ENCODE data around the gene STAB1.

Gene STAB1

DNA sequence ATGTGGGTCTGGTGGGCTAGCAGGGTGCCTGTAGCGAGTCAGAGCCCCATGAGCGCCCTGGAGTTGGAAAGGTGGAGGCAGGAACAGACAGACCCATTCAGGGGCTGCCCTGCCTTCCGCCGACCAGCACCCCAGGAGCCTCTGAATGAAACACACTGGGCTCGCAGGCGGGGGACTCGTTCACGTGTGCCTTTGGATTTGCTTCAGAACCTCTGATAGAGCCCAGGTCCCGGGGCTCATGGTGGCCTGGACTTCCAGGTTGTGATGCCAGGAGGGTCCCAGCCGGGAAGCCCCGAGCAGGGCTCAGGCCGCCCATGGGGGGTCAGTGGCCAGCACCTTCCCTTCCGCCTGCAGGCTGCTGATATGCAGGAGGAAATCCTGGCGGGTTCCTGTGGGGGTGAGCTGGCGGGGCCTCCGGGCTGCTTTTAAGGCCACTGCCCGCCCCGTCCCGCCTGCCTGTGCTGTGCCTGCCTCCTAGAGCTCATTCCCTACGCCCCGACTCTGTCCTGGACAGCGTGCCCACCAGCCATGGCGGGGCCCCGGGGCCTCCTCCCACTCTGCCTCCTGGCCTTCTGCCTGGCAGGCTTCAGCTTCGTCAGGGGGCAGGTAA, at the start of gene STAB1:
Gene STAB1, plus strand, starts transcription at position 453 of the 610 bp plus-strand sequence. Its CDS starts 76 bp downstream, at position 529.
- no peak for DNase-seq

DNA sequence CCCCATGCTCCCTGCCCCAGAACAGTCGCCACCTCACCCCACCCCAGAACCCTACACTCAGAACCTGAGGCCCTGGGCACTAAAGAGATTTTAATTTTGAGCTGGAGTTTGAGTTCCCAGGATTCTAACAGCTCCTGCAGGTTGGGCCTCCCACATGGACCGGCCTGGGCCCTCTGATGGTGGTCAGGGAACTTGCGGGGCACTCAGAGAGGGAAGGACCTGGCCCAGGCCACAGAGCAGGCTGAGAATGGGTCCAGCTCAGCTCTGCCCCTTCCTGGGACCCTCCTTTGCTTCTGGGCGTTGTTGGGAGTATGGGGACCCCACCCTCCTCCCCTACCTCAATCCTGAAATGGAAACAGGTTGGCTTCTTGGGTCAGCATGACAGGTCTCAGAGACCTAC, 49.1 kb upstream of the STAB1 start:
- DNase-seq: no peak

GRCh38 chr3:52446631-52447511, 48.3 kb upstream of the STAB1 start:
- peak; percentile 82 for DNase-seq

DNA sequence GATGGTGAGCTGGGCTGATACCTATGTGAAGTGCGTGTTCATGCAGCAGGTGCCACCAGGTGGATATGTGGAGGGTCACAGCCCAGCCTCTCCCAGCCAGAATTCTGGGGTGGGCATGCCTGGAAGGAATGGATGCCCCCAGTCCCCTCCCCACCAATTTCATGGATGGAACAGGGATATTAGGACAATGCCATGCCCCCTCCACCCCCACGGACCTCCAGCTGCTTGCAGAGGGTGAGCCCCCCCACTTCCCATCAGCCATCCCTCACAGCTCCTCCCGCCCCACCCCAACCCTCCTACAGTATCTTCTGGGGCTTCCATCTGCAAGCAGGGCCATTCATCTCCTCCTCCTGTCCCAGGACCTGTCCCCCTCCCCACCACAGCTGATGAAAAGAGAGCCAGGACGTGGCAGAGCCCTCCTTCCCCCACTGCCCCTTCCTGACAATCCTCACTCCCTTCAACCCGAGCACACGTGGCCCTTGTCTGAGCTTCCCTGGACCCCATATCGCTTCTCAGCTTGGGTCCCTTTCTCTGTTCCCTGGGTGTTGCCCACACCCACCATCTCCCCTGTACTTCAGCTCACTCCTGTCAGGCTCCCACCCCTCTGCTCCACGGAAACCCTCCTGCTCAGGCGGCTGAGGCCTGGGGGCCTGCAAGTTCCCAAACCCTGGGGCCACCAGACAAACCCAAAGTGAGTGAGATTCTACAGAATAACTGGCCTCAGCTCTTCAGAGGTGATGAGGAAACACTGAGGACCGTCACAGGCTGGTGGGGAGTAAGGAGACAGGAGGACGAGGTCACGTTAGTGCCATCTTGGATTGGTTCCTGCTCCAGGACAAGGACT, 47.4 kb upstream of the STAB1 start:
- no peak for DNase-seq

DNA sequence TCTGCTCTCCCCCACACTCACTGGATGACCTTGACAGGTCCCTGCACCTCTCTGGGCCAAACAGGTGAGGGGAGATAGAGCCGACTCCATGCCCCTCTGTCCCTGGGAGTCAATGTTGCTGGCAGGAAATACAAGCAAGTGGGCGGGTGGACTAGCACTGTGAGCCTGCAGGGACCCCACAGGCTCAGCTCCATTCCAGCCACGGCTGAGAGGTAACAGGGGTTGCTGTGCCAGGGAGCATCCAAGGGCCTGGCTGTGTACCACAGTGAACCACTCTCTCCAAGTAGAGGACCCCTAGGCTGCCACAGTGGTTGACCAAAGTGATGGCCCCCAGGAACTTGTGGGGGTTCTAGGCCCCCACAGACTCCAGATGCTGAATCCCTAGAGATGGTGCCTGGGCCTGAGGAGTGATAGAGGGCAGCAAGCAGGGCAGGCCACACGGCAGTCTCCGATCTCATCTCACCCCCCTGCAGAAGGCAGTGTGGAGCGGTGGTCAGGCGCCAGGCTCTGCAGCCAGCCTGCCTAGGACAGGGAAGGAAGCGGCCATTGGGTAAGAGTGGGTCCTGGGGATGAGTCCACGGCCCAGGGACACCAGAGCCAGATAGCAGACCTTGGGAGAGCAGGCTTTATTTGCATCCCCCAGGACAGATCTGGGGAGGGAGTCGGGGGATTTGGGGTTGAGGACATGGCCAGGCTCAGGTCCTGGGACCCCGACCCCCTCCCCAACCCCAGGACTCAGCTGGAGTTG, 44.5 kb upstream of the STAB1 start:
- DNase-seq: no peak

DNA sequence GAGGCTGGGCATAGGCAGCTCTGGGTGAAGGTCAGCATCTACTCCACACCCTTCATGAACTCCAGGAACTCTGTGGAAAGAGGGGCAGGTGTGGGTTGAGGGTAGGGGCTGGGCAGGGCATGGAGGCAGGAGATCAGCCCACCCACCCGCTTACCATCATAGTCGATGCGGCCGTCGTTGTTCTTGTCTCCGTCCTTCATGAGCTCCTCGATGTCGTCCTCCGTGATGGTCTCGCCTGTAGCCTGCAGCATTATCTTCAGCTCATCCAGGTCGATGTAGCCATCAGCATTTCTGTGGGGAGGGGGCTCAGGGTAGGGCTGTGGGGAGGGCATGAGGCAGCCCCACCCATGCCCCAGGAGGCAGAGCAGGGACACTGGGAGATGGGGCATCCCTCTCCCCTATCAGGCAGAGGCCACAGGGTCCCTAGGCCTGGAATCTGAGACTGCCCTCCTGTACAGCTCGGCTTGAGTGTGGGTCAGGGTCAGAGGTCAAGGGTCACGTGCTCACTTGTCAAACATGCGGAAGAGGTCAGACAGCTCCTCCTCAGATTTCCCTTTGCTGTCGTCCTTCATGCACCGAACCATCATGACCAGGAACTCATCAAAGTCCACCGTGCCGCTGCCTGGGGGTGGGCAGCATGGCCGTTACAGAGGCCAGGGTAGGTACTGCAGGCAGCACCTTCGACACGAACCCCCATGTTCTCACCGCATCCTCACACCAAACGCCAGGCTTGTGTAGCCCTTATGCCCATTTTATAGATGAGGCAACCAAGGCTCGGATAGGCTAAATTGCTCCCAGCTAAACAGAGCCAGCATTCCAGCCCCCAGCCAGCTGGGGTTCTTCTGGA, 43.7 kb upstream of the STAB1 start:
- no peak for DNase-seq

- DNase-seq: no peak
Measured at GRCh38 chr3:52452126-52452525, 43.0 kb upstream of the STAB1 start.

GRCh38 chr3:52452570-52453221, 42.4 kb upstream of the STAB1 start:
- DNase-seq: no peak

DNA sequence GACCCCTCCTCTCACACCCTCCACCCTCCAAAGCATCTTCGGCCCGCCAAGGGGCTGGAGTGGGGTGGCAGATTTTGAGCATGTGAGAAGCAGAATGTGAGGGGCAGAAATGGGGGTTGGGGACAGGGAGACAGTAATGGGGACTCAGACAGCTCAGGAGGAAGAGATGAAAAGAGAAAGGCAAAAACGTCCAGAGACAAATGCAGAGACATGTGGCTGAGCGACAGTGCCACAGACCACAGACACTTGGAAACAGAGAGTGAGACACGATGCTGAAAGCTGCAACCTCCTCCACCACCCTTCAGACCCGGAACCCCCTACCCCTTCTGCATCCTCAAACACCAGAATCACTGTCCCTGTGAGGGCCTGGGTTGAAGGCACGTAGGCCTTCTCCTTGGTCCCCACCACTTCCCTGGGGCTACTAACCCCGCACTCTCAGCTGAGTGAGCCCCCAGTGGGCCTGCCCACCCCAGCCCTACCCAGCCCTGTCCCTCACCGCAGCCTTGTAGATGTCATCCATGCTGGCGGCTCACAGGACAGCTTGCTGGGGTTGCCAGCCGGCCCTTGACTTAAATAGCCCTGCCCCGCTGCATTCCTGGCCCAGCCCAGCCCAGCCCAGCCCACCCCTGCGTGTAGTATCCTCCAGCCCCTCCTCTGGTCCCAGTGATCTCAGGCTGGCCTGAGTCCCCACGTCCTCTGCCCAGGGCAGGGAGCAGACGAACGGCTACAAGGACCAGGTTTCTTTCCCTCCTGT, 41.5 kb upstream of the STAB1 start, which contains the start of gene TNNC1:
Gene TNNC1, minus strand, starts transcription at position 546 of the 754 bp plus-strand sequence. Its CDS starts 26 bp downstream, at position 520.
- DNase-seq: no peak

- DNase-seq: no peak
Measured at GRCh38 chr3:52454250-52454937, 40.7 kb upstream of the STAB1 start.

DNA sequence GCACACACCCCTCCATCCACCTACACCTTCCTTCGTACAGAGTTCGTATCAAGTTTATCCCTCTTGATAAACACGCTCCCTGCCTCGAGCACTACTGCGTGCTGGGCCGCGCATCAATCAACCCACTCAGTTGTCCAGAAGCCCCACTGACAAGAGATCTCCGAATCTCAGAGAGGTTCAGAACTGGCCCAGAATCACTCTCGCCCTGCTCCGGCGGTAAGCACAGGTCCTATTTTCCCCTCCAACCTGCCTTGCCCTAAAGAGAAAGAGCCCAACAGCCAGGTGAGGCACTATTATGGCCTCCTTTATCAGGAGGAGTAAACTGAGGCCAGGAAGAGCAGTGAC, 40.2 kb upstream of the STAB1 start:
- peak; percentile 12 for DNase-seq

DNA sequence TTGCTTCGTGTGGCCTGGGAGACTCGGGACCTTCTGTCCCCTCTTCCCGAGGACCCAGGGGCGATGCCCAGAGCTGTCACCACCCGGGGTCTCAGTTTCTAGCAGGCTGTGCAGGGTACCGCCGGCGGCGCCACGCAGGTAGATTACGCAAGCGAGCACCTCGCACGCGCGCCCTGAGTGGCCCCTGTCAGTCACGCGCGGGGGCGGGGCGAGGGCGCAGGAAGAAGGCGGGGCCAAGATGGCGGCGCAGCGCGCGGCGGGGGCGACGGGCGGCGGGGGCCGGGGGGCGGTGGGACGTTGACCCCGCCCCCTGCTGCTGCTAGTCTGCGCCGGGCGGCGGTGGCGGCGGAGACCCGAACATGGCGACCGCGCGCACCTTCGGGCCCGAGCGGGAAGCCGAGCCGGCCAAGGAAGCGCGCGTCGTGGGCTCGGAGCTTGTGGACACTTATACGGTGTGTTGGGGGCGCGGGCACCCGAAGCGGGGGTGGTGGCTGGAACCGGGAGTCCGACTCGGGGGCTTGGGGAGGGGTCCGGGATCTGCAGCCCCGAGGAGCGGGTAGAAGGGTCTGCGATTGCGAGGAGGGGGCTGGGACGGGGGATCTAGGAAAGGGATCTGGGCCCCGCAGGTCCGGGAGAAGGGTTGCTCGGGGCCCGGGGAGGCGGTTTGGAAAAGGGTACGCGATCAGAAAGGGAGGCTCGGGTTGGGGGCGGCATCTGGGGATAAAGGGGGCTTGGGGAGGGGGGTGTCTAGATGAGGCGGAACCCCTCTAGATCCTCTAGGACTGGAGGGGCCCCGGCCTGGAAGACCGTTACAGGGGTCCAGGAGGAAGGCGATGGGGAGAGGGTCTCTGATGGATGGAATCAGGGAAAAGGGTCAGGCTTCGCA, 39.6 kb upstream of the STAB1 start, which contains the start of gene NISCH:
Gene NISCH, plus strand, starts transcription at position 322 of the 886 bp plus-strand sequence. Its CDS starts 38 bp downstream, at position 360.
- peak; percentile 93 for DNase-seq

- DNase-seq: no peak
Measured at GRCh38 chr3:52456169-52456799, 38.9 kb upstream of the STAB1 start.

DNA sequence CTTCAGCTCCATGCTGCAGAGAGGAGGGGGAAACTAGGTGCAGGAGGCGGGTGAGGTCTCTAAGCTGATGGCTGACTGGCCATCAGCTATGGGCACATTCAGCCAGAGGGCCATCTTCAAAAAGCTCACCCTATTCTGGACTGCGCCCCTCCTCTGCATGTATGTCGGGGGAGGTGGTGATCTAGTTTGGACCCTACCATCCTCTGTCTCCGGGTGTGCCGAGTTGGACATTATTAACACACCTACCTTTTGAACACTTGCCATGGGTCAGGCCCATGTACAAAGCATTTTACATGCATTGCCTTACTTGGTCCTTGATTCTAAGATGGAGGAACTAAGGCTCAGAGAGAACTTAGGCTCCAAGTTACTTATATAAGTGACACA, 38.3 kb upstream of the STAB1 start:
- no peak for DNase-seq

DNA sequence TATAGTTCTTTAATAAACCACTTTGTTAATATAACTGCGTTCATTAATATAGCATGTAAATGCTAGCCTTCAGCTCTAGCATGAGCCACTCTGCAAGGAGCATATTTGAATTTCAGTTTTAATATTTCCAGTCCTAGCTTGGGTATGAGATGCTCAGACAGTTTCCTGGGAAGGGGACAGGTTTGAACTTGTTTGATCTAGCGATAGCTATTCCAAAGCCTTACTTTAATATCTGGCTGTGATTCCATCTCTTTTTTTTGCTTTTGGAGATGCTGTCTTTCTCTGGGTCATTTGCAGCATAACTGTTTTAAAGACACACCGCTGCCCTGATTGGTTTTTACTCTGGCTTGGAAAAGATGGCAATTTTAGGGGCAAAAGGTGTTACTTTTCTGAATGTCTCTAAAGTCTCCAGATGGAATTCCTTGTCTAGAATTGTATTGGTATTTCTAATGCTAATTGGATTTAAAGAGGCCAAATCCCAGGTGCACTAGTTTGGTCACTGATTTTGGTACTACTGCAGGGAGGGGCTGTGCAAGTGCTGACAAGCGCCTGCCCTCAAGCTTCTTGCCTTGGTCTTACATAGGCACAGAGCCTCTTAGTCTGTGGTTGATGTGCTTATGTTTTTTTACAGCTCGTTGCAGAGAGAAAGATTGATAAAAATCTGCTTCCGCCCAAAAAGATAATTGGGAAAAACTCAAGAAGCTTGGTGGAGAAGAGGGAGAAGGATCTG, 36.9 kb upstream of the STAB1 start:
- DNase-seq: no peak

GRCh38 chr3:52458770-52459545, 36.2 kb upstream of the STAB1 start:
- no peak for DNase-seq
